Measurements from ENCODE around the gene TBL1X.

Gene TBL1X

GRCh38 chrX:9646471-9647224 is 181.8 kb downstream of the TBL1X start:
- DNase-seq (ENCODE audit: low spot score) = no peak
- no peak for TF ChIP-seq CTCF (IDR thresholded peaks at IDR 0.05; ENCODE audit: borderline replicate concordance, control extremely low read depth, extremely low read depth, insufficient read depth, missing control alignments)
- in situ Hi-C loops (cut with MboI; ENCODE audit: low sequenced_read_pairs, unreplicated experiment) = no loop called here

- no peak for DNase-seq (ENCODE audit: low spot score)
- TF ChIP-seq CTCF (IDR thresholded peaks at IDR 0.05; ENCODE audit: borderline replicate concordance, control extremely low read depth, extremely low read depth, insufficient read depth, missing control alignments) = no peak
- in situ Hi-C loops (cut with MboI; ENCODE audit: low sequenced_read_pairs, unreplicated experiment) = no loop called here
Measured at GRCh38 chrX:9647431-9647830, 182.6 kb downstream of the TBL1X start.

- in situ Hi-C loops (cut with MboI; ENCODE audit: low sequenced_read_pairs, unreplicated experiment) = no loop called here
- no peak for DNase-seq (ENCODE audit: low spot score)
- no peak for TF ChIP-seq CTCF (IDR thresholded peaks at IDR 0.05; ENCODE audit: borderline replicate concordance, control extremely low read depth, extremely low read depth, insufficient read depth, missing control alignments)
Measured at GRCh38 chrX:9650091-9650490, 185.2 kb downstream of the TBL1X start.

- DNase-seq (ENCODE audit: low spot score) = no peak
- TF ChIP-seq CTCF (IDR thresholded peaks at IDR 0.05; ENCODE audit: borderline replicate concordance, control extremely low read depth, extremely low read depth, insufficient read depth, missing control alignments) = no peak
- in situ Hi-C loops (cut with MboI; ENCODE audit: low sequenced_read_pairs, unreplicated experiment) = no loop called here
Measured at GRCh38 chrX:9651737-9652136, 186.9 kb downstream of the TBL1X start.

GRCh38 chrX:9654929-9655328 is 190.1 kb downstream of the TBL1X start:
- in situ Hi-C loops (cut with MboI; ENCODE audit: low sequenced_read_pairs, unreplicated experiment) = no loop called here
- no peak for DNase-seq (ENCODE audit: low spot score)
- TF ChIP-seq CTCF (IDR thresholded peaks at IDR 0.05; ENCODE audit: borderline replicate concordance, control extremely low read depth, extremely low read depth, insufficient read depth, missing control alignments) = no peak

- no peak for TF ChIP-seq CTCF (IDR thresholded peaks at IDR 0.05; ENCODE audit: borderline replicate concordance, control extremely low read depth, extremely low read depth, insufficient read depth, missing control alignments)
- in situ Hi-C loops (cut with MboI; ENCODE audit: low sequenced_read_pairs, unreplicated experiment) = no loop called here
- DNase-seq (ENCODE audit: low spot score) = no peak
Measured at GRCh38 chrX:9656277-9656676, 191.4 kb downstream of the TBL1X start.
